Measurements from ENCODE around the gene OSBPL10.

The OSBPL10 gene

DNA sequence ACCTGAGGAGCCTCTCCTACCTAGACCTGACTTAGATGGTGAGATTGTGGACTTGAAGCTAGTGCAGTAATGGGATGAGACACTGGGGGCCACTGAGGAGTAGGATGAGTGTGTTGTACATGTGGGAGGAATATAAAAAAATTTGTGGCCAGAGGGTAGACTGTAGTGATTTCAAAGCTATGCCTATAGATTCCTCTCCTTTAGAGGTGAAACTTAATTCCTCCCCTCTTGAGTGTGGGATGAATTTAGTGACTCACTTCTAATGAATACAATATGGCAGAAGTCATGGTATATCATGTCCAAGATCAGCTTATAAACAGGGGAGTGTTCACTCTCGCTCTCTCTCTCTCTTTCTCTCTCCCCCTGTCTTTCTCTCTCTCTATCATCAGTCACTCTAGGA lies 7.2 kb upstream of the OSBPL10 start:
- DNase-seq (ENCODE audit: low read depth, low spot score), result no peak

DNA sequence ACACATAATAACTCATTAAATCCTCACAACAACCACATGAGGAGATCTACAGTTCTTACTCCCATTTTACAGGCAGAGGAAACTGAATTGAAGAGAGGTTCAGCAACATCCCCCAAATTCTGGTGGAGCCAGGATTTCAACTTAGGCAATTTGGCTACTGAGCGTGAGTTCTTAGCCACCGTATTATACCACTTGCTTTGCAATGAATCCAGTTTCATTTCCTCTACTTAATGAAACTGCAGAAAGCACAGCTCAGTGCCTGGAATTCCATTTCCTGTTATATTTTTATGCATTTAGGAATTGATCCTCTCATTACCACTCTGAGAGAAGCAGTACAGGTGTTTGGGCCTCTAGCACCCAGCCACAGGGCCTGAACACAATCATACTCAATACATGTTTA lies 4.8 kb upstream of the OSBPL10 start:
- no peak for DNase-seq (ENCODE audit: low read depth, low spot score)

DNA sequence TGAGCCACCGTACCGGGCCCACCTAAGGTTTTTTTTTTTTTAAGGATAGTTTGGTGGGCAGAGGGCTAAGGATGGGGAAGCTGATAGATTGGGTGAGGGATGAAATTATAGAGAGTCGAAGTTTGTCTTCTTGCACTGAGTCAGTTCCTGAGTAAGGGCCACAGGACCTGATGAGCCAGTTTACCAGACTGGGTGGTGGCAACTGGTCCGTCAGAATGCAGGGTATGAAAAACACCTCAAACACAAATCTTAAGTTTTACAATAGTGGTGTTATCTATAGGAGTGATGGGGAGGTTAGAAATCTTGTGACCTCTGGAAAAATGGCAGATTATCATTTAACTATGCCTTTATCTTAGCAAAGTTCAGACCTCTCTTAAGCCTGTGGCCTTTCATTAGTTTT lies 3.3 kb upstream of the OSBPL10 start:
- no peak for DNase-seq (ENCODE audit: low read depth, low spot score)

DNA sequence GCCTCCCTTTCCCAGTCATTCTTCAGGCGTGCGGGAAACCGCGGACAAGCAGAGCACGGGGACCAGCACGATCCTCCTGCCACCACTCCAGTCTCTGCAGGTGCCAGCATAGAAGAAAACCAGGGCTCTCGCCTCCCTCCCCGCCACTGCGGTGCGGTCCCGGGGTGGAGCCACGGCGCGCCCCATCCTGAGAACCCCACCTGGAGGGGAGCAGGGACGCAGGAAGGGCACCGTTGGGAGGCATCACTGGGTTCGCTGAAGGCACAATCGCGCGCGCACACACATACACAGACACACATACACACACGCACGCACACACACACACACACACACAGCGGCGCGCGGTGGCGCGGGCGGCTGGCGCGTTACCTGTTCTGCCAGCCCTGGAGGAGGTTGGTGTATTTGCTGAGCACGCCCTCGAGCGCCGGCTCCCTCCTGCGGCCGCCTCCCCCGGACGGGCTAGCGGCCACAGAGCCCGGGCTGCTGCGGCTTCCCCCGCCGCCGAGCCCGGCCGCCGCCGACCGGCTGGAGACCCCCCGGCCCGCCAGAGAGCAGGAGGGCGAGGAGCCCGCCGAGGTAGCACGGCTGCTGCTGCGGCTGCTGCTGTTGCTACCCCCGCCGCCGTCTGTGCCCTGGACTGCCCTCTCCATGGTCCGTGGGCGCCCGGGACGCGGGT lies 394 bp downstream of the OSBPL10 start:
- no peak for DNase-seq (ENCODE audit: low read depth, low spot score)

DNA sequence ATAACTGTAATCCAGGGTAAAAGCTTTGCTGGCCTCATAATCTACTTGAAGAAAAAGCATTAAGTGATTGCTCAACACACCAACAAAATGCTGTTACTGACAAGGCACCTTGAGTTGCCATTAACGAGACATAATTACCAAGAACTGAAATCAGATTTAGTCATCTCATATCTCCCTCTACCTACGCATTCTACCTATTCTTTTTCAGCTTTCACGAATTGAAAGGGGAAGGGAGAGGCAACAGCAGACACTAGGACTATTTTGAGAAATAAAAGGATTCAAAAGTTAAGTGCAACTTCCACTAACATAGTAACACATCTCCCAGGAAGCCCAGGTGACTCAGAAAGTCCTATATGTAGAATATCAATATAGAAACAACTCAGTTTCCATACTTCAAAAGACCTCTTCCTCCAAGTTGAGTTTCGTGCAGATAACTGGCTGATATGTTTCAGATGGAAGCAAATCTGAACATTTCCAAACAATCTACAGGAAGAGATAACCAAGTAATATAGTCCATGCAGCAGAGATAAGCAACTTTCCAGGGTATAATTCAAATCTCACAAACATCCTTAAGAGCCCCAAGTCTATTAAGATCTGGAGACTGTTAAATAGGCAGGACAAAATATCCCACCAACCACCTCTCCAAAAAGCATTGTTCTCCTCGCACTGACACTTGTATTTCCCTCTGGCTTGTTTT lies 1.9 kb downstream of the OSBPL10 start:
- no peak for DNase-seq (ENCODE audit: low read depth, low spot score)

DNA sequence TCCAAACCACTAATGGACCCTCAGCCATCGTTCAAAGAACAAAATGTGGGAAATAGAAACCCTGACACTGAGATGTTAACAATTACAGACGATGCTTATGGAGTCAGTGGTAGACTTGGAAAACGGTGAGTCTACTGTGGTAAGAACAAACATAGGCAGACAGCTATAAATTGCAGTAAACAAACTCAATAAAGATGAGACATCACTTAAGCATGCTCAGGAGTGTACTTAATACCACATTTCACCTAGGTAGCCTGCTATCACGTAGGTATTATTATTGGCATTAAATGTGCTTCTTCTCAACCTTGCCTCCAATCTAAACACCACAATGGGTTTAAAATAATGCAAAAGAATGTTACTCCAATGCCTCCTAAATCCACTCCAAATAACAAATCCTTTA lies 2.5 kb downstream of the OSBPL10 start:
- no peak for DNase-seq (ENCODE audit: low read depth, low spot score)

DNA sequence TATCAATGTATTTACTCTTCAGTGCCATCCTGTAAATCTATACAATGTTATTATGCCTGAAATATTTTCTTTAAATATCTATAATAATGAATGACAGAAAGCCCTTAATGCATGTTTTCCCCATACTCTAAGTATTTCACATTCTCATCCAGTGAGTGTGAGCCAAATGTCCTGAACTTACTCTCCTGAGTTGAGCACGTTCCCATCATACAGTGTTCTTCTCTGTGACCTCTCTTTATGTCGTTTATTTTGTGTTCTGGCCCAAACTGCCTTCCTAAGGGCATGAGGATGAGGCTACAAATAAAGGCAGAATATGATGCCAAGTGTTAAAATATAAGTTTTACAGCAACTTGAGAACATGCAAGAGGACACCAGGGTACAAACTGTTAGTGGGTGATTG lies 3.3 kb downstream of the OSBPL10 start:
- no peak for DNase-seq (ENCODE audit: low read depth, low spot score)

DNA sequence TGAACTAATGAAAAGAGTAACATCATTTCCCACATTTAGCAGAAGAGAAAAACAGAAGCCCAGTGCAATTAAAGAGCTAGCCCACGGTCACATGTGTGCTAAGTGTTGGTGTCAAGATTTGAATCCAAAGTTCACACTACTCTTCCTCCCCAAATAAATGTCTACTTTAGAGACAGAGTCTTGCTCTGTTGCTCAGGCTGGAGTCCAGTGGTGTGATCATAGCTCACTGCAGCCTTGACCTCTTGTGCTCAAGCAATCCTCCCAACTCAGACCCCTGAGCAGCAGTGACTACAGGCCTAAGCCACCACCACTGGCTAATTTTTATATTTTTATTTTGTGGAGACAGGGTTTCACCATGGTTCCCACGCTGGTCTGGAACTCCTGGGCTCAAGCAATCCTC lies 4.8 kb downstream of the OSBPL10 start:
- no peak for DNase-seq (ENCODE audit: low read depth, low spot score)

DNA sequence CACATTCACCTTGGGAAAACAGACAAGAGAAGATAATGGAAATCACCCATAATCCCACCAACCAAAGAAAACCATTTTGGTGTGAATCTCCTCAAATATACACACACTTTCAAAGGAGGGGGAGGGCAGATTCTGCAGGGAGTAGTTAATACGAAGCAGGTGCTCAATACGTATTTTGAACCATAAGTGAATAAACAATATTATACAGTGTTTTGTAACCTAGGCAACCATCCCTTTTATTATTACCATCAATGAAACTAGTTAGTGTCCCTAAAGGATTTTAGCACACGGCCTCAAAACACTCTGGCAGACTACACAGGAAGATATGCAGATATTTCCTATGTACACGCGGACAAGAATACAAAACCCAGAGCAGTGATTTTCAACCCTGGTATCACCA lies 6.1 kb downstream of the OSBPL10 start:
- no peak for DNase-seq (ENCODE audit: low read depth, low spot score)

DNA sequence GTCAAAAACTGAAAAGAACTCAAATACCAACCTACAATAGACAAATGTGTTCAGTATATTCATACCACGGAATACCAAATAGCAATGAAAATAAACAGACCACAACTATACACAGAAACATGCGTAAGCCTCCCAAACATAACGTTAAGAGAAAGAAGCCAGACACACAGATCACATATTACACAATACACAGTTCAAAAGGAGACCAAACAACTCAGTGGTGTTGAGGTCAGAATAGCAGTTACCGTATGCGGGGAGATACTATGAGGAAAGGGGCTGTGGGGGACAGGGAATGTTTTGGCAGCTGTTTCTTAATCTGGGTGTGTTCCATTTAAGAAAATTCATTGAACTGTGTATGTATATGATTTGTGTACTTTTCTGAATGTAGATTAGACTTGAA lies 6.6 kb downstream of the OSBPL10 start:
- DNase-seq (ENCODE audit: low read depth, low spot score), result no peak

DNA sequence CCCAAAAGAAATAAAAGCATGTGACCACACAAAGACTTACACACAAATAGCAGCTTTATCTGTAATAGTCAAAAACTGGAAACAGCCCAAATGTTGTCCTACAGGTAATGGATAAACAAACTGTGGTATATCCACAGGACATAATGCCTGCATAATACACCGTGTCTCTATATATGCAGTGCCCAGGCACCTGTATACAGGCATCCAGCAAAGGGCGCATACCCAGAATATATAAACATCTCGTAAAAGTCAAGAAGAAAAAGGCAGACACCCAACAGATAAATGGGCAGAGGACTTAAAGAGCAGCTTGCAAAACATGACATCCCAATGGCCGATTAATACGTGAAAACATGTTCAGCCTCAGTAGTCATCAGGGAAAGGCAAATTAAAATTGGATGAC lies 7.2 kb downstream of the OSBPL10 start:
- DNase-seq (ENCODE audit: low read depth, low spot score), result no peak

DNA sequence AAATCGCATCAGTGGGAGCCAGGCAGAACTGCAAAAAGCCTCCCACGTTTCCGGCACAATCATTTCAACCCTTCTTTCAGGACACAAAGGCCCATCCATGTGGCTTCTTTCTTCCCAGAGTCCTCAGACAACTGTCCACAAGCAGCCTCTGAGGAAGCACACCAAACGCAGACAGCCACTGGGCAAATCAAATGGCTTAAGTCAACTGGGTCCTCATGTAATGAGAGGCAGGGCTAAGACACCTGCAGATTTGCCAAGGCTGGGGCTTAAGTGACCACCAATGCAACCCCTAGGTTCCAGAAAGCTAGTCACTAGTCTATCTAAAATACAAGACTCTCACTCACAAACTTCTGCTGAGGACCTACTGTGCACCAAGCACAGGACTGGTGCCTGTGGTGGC lies 8.0 kb downstream of the OSBPL10 start:
- DNase-seq (ENCODE audit: low read depth, low spot score), result no peak

DNA sequence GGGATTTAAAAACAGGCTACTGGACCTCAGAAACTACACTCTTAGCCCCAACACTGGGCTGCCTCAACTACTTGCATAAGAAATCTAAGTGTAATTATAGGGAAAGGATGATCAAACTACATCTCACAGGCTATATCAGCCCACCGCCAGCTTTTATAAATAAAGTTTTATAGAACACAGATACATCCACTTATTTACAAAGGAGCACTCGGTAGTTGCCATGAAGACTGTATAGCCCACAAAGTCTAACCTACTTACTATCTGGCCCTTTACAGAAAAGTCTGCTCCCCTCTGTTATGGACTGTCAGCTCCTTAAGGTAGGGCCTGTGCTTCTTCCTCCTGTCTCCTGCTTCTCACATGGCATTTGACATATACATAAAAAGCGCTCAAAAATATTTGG lies 9.5 kb downstream of the OSBPL10 start:
- DNase-seq (ENCODE audit: low read depth, low spot score), result no peak

DNA sequence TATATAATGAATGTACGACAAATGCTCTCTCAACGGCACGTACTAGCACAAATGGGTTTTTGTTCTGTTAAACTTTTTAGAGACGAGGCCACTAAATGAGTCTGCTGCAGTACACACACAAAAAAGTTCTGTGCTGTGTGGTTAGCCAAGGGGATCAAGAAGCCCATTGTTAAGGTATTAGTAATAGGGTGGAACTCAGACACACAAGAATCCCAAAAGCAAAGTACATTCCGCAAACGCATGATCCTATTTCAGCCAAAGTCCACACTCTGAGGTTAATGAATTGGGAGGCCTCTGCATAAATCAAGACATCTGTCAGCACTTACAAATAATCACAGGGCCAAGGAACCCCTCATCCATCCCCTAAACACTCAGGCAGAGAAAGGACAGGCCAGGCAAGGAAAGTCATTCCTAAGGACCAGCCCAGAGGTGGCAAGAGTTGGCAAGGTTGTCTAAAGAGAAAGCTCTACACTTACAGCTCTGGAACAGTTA lies 12.1 kb downstream of the OSBPL10 start:
- no peak for DNase-seq (ENCODE audit: low read depth, low spot score)

DNA sequence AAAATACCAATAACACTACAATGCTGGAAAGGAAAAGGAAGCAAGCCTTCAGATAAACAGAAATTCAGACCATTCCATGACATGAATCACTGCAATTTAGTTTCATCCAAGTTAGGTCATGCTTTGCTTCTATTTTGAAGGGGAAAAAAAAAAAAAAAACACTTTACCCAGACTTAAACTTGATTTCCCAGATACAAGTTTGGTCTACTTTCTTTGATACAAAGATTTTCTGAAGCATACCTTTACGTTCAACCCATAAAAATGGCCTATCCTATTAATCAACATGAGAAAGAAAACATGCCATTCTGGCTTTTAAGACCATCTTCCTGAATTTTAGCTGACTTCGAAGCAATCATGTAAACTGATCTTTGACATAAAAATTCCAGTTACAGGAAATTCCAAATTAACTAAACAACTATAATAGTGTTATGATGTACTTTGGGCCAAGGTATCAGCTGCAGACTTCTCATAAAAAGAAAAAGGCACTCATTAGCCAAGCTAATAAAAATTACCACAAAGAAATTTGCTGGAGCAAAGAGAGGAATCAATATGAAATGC lies 12.6 kb downstream of the OSBPL10 start:
- DNase-seq (ENCODE audit: low read depth, low spot score), result no peak

DNA sequence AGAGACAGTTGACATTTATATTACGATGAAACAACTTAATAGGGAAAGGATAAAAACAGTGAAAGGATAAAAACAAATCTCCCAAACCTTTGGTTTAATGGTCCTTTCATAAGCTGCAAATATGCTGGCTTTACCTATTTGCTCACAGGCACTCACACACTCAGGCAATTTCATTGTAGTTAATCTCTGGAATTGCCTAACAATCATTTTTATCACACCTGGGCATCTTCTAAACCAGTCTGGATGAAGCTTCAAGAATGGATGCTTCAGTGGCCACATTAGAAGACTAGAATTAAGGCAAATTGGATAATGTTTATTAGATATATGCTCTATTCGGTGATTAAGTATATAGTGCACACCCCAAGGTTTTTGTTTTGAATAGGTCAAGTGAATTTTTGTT lies 13.5 kb downstream of the OSBPL10 start:
- DNase-seq (ENCODE audit: low read depth, low spot score), result no peak

DNA sequence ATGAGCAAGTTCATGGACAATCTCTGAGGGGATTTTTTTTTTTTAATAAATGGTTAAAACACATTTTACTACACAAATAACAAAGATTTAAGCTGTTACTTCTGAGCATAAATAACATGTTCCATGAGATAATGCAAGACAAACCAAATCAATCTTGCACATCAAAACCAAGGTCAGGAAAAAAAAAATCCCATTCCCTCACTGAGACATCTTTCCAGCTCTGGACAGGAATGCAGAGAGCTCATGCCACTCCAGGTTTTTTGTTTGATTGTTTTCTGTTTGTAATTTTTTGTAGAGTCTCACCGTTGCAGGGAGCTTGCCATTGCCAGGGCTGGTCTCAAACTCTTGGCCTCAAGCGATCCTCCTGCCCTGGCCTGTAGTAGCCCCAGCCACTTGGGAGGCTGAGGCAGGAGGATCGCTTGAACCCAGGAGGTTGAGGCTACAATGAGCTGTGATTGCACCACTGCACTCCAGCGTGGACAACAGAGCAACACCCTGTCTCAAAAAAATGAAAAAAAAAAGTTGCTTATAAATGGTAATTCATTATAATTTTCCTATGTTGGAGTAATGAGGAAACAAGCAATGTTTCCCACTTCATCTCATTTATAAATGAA lies 14.0 kb downstream of the OSBPL10 start:
- no peak for DNase-seq (ENCODE audit: low read depth, low spot score)

DNA sequence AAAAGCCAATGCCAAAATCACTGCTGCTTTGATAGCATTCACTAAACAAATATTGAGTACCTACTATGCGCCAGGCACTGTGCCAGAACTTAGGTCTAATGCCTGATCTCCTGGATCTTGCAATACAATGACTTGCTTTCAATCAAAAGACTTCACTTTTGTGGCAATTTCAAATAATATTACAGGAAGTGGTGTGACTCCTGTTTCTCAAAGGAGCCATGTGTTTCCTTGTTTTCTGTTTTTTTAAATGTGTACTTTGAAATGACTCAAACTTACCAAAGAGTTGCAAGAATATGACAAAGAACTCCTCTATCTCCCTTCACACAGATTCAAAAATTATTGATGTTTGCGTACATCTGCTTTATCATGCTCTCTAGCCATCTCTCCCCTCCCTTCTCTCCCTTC lies 18.3 kb downstream of the OSBPL10 start:
- DNase-seq (ENCODE audit: low read depth, low spot score), result no peak

DNA sequence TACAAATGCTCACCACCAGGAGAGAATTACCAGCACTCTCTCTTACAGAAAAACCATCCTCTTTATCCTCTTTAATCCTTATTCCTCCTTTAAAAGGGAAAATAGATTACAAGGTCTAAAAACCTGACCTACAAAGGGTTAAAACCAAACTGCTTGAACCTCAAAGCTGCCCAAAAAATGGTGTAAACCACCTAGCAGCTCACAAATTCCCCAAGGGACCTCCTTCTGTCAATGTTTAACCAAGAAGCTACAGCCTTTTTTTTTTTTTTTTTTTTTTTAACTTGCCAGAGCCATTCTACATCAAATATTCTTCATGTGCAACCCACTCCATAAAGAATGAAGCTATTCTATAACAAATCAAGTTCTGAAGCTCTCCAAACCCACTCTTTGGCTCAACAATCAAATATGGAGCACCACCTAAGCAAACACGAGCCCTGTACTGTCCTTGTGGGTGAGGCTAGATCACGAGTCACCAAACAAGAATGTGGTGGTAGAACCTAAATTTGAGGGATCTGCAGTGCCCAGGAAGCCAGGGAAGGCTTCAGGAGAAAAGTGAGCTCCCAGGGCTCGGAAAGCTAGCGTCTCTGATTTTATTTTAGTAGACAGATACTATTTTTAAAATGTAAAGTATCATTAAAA lies 20.1 kb downstream of the OSBPL10 start:
- no peak for DNase-seq (ENCODE audit: low read depth, low spot score)

DNA sequence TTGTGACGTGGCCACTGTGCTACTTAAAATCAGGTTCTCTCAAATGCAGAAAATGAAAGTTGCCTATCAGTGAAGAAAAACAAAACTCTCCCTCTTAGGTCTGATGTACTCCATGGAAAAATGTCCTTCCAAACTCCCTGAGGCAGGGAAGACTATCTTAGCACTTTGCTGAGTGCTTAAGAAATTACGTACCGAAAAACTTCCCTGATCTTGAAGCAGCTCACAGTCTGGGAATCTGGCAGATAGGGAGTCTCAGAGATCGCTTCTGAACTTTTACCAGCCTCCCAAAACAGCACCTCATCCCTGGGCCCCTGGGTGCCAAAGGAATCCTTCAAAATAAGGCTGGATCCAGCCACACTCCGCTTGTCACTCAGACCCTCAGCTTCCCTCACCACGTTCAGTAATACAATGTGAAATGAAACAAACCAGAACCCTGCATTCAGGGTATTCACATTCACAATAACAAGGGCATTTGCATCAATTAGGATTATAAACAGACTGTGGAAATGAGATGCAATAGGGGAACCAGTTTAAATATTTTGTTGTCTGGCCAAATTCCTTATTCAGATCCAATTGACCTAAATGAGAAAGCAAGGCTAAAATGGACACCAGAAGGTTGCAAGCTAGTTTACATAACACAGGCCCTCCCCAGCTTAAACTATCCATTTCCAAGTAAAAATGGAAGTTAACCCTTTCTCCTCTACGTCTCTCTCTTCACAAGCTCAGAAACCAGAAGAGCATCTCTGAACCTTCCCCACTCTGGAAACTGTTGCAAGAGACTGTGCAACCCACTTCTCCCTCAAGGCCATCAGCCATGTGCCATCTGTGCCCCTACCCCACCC lies 20.9 kb downstream of the OSBPL10 start:
- DNase-seq (ENCODE audit: low read depth, low spot score), result no peak

DNA sequence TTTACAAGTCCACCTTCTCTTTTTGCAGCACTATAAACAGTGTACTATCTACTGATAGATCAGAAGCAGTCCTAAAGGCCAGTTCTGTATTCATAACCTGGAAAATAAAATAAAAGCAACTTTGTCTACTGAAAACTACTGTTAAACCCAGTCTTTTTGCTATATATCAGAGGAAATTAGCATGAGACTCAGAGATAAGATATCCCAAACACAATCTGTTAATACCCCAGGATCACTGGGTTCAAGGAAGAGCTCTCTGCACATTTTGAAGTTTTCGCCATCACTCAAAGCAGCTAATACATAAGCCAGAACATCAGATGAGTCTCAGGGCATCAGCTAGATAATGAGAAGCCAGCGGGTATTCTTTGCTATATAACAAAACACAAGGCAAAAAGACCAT lies 21.8 kb downstream of the OSBPL10 start:
- DNase-seq (ENCODE audit: low read depth, low spot score), result no peak

Data from activated naive CD8-positive, alpha-beta T cell treated with anti-CD3 and anti-CD28 coated beads, Interleukin-2, amount 50 U/mL, for 16 hours (primary cell).